HG02798 (cell line): ENCODE results near the gene PTPN2.
"Not testable (repeated sequence)": the region's sequence is repeated elsewhere in the genome, so short reads cannot be mapped to it uniquely, and the experiment has no call there.

Experiments used
- ATAC-seq: cut with Tn5 transposase; IDR thresholded peaks from one replicate; pipeline ENCODE4 v1.9.1; 2021; ENCODE audit warnings: mild to moderate bottlenecking; ENCODE audit not compliant: unreplicated experiment, poor library complexity

The PTPN2 gene

GRCh38 chr18:12883684-12884405, at the start of gene PTPN2:
TSS of gene PTPN2 (minus strand) at chr18:12884237. CDS start at chr18:12884141, 96 bp downstream.
- peak; percentile 82 for ATAC-seq

DNA sequence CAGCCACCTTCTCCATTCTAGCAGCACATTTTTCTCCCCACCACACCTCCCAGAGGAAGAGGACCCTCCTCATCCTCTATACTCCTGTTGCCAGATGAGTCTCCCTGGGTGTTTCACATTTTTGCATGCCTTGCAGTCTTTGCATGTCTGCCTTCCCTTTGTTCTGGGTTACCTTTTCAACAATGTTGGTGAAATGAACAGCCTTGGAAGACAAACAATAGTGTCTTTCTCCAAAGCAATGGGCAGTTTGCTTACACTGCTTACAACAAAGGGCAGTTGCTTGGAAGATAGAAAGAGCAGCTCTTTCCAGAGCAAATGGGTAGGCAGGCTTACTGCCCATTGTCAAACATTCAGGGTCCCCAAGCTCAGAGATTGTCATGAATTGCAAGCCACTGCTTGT, 49.3 kb upstream of the PTPN2 start:
- no peak for ATAC-seq

DNA sequence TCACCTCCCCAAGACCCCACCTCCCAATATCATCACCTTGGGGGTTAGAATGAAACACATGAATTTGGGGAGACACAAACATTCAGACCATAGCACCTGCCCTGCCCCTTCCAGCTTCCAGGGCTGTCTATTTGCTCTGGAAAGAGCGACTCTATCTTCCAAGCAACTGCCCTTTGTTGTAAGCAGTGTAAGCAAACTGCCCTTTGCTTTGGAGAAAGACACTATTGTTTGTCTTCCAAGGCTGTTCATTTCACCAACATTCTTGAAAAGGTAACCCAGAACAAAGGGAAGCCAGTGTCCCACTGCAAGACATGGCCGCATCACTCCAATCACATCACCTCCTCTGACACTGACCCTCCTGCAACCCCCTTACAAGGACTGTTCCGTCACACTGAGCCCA, 46.9 kb upstream of the PTPN2 start:
- ATAC-seq, result no peak

DNA sequence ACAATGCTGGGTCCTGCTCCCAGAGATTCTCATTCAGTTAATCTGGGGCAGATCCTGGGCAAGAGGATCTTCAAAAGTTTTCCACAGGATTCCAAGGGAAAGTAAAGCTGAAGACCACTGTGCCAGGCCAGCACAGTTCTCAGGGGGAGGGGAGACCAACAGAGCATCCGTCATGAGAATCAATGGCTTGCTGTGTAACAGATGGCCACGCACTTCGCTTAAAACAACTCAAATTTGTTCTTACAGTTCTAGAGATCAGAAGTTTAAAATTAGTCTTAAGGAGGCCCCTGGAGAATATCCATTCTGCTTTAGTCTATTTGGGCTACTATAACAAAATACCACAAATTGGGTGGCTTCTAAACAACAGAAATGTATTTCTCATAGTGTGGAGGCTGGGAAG, 46.3 kb upstream of the PTPN2 start:
- ATAC-seq, result no peak

DNA sequence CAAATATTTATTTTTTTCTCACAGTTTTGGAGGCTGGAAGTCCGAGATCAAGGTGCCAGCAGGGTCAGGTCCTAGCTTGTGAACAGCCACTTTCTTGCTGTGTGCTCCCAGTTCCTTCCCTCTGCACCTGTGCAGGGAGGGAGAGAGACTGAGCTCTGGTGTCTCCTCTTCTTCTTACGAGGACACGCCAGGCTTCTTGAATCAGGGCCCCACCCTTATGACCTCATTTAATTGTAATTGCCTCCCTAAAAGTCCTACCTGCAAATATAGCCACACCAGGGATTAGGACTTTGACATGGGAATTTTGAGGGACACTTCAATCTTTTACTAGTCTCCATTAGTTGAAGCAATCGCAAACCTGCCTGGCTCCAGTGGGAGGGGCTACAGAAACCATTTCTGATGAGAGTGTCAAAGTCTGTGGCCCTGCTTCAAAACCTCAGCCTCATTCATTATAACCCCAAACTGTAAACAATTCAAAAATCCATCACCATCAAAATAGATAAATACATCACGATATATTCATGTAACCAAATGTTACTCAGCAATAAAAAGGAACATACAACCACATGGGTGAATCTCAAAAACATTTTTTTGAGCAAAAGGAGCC, 45.5 kb upstream of the PTPN2 start:
- ATAC-seq, result no peak

DNA sequence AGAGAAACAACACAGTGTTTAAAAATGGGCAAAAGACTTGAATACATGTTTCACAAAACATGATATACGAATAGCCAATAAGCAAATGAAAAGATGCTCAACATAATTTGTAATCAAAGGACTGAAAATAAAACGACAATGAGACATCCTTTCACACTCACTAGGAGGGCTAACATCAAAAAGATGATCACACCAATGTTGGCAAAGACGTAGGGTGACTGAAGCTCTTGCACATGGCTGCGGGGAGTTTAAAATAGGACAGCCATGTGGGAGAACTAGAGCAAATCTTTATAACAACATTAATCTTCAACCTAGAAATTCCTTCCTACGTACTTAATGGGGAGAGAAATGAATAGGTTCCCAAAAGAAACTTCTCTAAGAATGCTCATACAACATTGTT, 44.6 kb upstream of the PTPN2 start:
- no peak for ATAC-seq

DNA sequence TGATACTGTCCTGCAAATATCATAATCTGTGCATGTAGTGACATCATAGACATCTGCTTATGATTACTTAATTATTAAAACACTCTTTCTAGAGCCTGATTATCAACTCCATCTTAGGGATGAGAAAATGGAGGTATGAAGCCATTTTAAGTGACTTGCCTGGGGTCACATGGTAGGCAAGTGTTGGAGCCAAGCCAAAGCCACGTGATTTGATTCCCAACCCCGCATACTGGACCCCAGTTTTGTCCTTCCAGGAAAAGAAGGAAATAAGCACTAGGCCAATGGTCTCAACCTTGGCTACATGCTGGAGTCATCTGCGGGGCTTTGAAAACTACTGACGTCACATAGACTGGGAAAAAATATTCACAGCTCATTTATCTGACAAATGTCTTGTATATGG, 44.2 kb upstream of the PTPN2 start:
- ATAC-seq, result no peak

DNA sequence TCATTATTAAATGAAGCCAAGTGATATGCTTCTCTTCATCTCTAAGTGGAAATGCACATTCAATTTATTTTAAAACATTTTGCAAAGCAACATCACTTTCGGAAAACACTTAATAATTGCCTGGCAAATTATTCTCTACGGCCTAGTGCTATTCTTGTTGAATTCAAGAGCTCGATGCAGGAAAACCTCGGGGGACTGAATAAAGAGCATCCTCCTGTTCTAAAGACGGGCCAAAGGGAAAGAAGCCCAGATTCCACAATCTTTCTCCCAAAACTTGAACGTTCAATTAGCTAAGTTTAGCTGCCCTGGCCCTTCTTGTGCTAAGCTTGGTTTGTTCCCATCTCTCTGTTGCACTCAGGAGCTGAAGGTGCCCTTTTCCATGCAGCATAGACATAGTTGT, 40.6 kb upstream of the PTPN2 start:
- no peak for ATAC-seq

GRCh38 chr18:12922266-12922665, 38.2 kb upstream of the PTPN2 start:
- ATAC-seq, result no peak

GRCh38 chr18:12921178-12921577, 37.1 kb upstream of the PTPN2 start:
- no peak for ATAC-seq

DNA sequence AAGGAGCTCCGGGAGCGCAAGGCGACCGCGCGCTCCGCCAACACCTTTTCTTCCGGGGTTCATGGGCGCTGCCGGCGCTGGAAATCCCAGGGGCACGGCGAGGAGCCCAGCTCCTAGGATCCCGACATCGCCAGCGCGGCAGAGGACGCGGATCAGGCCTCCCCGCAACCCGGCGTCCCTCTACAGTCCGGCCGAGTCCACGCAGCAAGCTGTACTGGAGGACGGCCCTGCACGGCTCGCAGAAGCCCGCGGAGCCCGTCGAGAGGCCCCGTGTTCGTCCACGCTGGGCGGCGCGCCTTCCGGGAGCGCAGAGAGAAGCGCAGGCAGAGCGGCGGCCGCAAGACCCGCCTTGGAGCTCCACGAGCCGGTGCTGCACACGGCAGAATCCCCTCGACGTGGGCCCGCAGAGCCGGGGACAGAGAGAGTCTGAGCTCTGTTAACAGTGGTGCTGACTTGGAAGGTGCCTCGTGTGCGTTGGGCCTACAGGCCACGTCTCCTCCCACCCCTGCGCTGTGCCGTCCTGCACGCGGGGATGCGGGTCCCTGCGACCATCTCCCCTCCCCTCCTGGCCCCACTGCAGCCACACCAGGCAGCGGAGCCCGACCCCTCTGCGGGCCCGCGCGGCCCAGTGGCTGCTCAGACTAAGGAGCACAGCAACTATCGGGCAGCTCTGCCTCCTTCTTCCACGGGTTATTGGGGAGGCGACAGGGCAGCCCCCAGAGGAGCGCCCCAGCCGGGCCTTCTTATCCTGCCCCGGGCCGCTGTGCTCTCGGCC, 28.1 kb upstream of the PTPN2 start:
- no peak for ATAC-seq

DNA sequence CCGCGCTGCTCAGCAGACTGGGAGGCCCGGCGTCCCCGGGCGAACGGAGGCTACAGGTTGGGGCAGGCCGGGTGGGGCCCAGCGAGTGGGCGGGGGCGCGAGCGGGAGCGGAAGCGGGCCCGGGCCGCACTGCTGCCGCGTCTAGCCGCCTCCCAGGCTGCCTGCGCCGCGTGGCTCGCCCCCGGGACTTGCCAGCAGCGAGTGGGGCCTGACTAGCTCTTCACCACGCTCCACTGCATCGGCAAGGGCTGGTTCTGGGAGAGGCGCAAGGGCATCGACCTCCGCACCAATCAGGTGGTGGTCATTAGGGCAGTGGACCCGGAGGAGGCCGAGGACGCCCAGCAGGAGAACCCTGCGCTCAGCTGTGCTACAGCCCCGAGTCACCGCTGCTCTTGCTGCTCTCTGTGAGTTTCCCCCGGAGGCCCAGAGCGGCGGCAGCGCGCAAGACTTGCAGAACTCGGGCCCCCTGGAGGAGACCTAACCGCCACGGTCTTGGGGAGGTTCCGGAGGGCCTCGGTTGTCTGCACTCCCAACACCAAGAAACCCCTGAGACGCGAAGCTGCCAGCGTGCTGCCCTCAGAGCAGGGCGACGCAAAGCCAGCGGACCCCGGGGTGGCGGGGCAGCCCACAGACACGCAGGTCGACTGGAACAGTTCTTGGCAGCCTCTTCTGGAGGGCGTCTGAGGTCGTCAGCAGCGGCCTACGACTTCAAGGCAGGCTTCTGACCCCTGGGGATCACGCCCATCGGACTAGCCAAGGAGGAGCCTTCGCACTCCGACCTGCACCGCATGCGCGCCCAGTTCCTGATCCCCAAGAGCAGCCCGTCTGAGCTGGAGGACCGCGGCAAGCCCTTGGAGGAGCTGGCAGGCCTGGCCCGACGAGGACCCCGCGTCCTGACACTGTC, 27.2 kb upstream of the PTPN2 start:
- ATAC-seq, result no peak

DNA sequence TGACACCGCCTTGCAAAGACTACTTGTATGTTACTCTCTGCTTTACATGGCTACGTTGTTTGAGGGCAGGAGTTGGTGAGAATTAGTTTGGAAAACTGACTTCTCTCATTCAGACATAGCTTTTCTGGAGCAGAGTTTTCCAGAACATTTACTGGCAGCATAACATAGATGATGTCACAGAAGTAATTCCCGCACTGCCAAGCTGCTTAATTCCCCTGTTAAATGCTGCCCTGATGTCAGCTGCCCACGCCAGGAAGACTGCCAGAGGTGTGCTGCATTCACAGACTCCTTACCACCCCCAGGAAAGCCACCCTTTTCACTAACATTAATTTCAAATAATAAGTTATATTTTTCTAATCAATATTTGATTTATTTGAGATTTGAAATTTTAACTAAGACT, 24.7 kb upstream of the PTPN2 start:
- ATAC-seq, result no peak

- no peak for ATAC-seq
Measured at GRCh38 chr18:12907258-12907925, 23.4 kb upstream of the PTPN2 start.

- ATAC-seq, result no peak
Measured at GRCh38 chr18:12906773-12907172, 22.7 kb upstream of the PTPN2 start.

DNA sequence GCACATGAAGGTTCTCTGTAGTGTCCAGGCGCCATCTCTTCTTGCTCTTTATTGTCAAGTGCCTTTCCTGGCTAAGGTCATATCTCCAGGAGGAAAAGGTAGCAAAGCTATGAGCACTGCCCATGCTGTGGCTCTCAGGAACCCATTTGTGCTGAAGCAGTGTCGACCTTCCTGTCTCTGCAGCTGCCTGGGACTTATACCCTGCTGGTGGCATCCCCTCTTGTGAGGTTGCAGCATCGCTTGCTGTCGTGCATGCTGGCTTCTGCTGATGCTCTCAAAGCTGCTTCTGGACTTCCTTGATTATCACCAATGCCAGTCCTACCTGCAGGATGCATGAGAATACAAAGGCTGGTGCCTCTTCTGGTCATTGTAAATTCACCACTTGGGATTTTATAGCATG, 22.1 kb upstream of the PTPN2 start:
- ATAC-seq, result no peak

DNA sequence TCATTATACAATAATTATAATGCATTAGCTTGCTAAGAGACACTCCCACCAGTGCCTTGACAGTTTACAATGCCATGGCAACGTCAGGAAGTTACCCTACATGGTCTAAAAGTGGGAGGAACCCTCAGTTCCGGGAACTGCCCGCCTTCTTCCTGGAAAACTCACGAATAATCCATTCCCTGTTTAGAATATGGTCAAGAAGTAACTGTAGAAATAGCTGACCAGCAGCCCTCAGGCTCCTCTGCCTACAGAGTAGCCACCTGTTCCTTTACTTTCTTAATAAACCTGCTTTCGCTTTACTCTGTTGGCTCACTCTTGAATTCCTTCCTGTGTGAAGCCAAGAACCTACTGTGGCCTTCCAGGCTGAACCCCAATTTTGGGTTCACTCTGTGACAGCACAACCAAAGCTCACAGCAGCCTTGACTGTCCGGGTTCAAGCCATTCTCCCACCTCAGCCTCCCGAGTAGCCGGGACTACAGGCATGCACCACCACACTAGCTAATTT, 20.0 kb upstream of the PTPN2 start:
- no peak for ATAC-seq

DNA sequence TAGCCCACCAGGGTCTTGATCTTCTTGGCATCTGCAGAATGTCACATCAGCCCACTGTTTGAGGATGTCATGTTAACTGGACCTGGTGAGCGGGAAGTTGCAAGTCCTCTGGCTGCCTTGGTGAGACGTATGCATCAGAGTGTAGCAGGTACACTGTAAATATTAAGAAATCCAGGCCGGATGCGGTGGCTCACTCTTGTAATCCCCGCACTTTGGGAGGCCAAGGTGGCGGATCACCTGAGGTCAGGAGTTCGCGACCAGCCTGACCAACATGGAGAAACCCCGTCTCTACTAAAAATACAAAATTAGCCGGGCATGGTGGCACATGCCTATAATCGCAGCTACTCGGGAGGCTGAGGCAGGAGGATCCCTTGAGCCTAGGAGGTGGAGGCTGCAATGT, 17.2 kb upstream of the PTPN2 start:
- ATAC-seq, result not testable (repeated sequence)

DNA sequence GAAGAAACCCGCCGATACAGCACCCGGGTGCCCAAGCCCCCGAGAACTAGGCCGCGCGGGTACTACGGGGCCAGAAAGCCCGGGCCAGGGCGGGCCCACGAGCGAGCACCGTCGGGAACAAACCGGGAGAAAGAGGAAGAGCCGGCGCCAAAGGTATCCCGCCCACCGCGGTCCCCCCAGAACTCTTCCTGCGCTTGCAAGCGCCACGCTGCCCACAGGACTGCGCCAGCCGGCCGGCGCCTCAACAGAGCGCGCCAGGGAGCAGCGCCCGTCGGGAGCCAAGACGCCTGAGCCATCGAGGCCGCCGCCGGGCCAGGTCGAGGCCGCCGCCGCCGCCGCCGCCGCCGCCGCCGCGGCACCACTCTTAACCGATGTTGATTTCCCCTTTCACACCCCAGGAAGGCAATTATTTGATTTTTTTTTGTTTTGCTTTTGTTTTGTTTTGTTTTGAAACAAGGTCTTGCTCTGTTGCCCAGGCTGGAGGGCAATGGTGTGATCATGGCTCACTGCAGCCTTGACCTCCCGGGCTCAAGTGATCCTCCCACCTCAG, 12.8 kb upstream of the PTPN2 start:
- ATAC-seq, result not testable (repeated sequence)
